ENCODE results near the gene LATS2. TPM values are rescaled to one million over a fixed set of nuclear protein-coding genes. Genes with fewer than 3 reads are reported as not detected.

LATS2 gene
- total RNA-seq, 2 experiments from 2014 or later: 0.99 to 1.0 TPM

- Mint-ChIP-seq H3K4me1 (no peaks in the 10 kb centered on the region), H3K27me3 (peaks cover 5% of the 10 kb centered on the region), H3K9me3 (no peaks in the 10 kb centered on the region), H3K4me3 (no peak overlapping the region), H3K36me3 (no peaks in the 10 kb centered on the region), H3K27ac (no peak overlapping the region)
- DNase-seq: no peak
Measured at GRCh38 chr13:21045100-21045499, 16.3 kb downstream of the LATS2 start.

- Mint-ChIP-seq H3K27me3 (peaks cover 5% of the 10 kb centered on the region), H3K36me3 (peaks cover 1% of the 10 kb centered on the region), H3K9me3 (no peaks in the 10 kb centered on the region), H3K4me3 (no peak overlapping the region), H3K4me1 (peaks cover 6% of the 10 kb centered on the region), H3K27ac (no peak overlapping the region)
- no peak for DNase-seq
Measured at GRCh38 chr13:21043898-21044297, 17.5 kb downstream of the LATS2 start.

- Mint-ChIP-seq H3K36me3 (peaks cover 1% of the 10 kb centered on the region), H3K4me3 (no peak overlapping the region), H3K27ac (no peak overlapping the region), H3K27me3 (peaks cover 3% of the 10 kb centered on the region), H3K4me1 (peaks cover 9% of the 10 kb centered on the region), H3K9me3 (no peaks in the 10 kb centered on the region)
- DNase-seq: no peak
Measured at GRCh38 chr13:21040120-21040826, 21.1 kb downstream of the LATS2 start.

- Mint-ChIP-seq H3K9me3 (no peaks in the 10 kb centered on the region), H3K27ac (peak overlapping the region; percentile 48), H3K4me1 (peaks cover 9% of the 10 kb centered on the region), H3K36me3 (peaks cover 1% of the 10 kb centered on the region), H3K4me3 (no peak overlapping the region), H3K27me3 (no peaks in the 10 kb centered on the region)
- DNase-seq: no peak
Measured at GRCh38 chr13:21039097-21039800, 22.1 kb downstream of the LATS2 start.

GRCh38 chr13:21037656-21038055 lies 23.7 kb downstream of the LATS2 start:
- no peak overlapping the region for H3K4me3 Mint-ChIP-seq
- no peaks in the 10 kb centered on the region for H3K9me3 Mint-ChIP-seq
- no peak overlapping the region for H3K27ac Mint-ChIP-seq
- DNase-seq: no peak
- H3K36me3 Mint-ChIP-seq: peaks cover 1% of the 10 kb centered on the region
- H3K4me1 Mint-ChIP-seq: peaks cover 9% of the 10 kb centered on the region
- no peaks in the 10 kb centered on the region for H3K27me3 Mint-ChIP-seq

- peaks cover 9% of the 10 kb centered on the region for H3K4me1 Mint-ChIP-seq
- no peak overlapping the region for H3K27ac Mint-ChIP-seq
- H3K36me3 Mint-ChIP-seq: peaks cover 1% of the 10 kb centered on the region
Measured at GRCh38 chr13:21035498-21035897, 25.9 kb downstream of the LATS2 start.

GRCh38 chr13:21034603-21035191 lies 26.7 kb downstream of the LATS2 start:
- DNase-seq: no peak
- Mint-ChIP-seq H3K27me3 (no peaks in the 10 kb centered on the region), H3K4me1 (peaks cover 9% of the 10 kb centered on the region)

More at GRCh38 chr13:21035498-21035897, 25.9 kb downstream of the LATS2 start:
- Mint-ChIP-seq H3K9me3 (no peaks in the 10 kb centered on the region), H3K4me3 (no peak overlapping the region), H3K27me3 (no peaks in the 10 kb centered on the region)
- no peak for DNase-seq

GRCh38 chr13:21033856-21034602 lies 27.4 kb downstream of the LATS2 start:
- no peak overlapping the region for H3K27ac Mint-ChIP-seq
- H3K4me1 Mint-ChIP-seq: peaks cover 4% of the 10 kb centered on the region
- H3K4me3 Mint-ChIP-seq: no peak overlapping the region
- no peaks in the 10 kb centered on the region for H3K27me3 Mint-ChIP-seq
- no peaks in the 10 kb centered on the region for H3K9me3 Mint-ChIP-seq
- DNase-seq: no peak
- no peaks in the 10 kb centered on the region for H3K36me3 Mint-ChIP-seq

More at GRCh38 chr13:21034603-21035191, 26.7 kb downstream of the LATS2 start:
- H3K27ac Mint-ChIP-seq: no peak overlapping the region
- no peak overlapping the region for H3K4me3 Mint-ChIP-seq
- H3K9me3 Mint-ChIP-seq: no peaks in the 10 kb centered on the region
- H3K36me3 Mint-ChIP-seq: peaks cover 1% of the 10 kb centered on the region

GRCh38 chr13:21033212-21033840 lies 28.1 kb downstream of the LATS2 start:
- no peak overlapping the region for H3K4me3 Mint-ChIP-seq
- H3K27me3 Mint-ChIP-seq: no peaks in the 10 kb centered on the region
- H3K4me1 Mint-ChIP-seq: no peaks in the 10 kb centered on the region
- H3K27ac Mint-ChIP-seq: no peak overlapping the region
- DNase-seq: no peak
- H3K36me3 Mint-ChIP-seq: no peaks in the 10 kb centered on the region
- no peaks in the 10 kb centered on the region for H3K9me3 Mint-ChIP-seq

GRCh38 chr13:21032656-21033055 lies 28.7 kb downstream of the LATS2 start:
- Mint-ChIP-seq H3K27me3 (no peaks in the 10 kb centered on the region), H3K9me3 (no peaks in the 10 kb centered on the region)

GRCh38 chr13:21031594-21032275 lies 29.7 kb downstream of the LATS2 start:
- DNase-seq: no peak
- no peak overlapping the region for H3K27ac Mint-ChIP-seq
- no peak overlapping the region for H3K4me3 Mint-ChIP-seq
- H3K4me1 Mint-ChIP-seq: no peaks in the 10 kb centered on the region
- H3K9me3 Mint-ChIP-seq: no peaks in the 10 kb centered on the region
- no peaks in the 10 kb centered on the region for H3K27me3 Mint-ChIP-seq
- no peaks in the 10 kb centered on the region for H3K36me3 Mint-ChIP-seq

More at GRCh38 chr13:21032656-21033055, 28.7 kb downstream of the LATS2 start:
- H3K27ac Mint-ChIP-seq: no peak overlapping the region
- no peak for DNase-seq
- no peak overlapping the region for H3K4me3 Mint-ChIP-seq
- no peaks in the 10 kb centered on the region for H3K4me1 Mint-ChIP-seq
- H3K36me3 Mint-ChIP-seq: no peaks in the 10 kb centered on the region

GRCh38 chr13:21025539-21025938 lies 35.8 kb downstream of the LATS2 start:
- no peak overlapping the region for H3K4me3 Mint-ChIP-seq
- H3K27me3 Mint-ChIP-seq: no peaks in the 10 kb centered on the region
- no peaks in the 10 kb centered on the region for H3K9me3 Mint-ChIP-seq
- DNase-seq: no peak
- H3K36me3 Mint-ChIP-seq: no peaks in the 10 kb centered on the region
- no peak overlapping the region for H3K27ac Mint-ChIP-seq
- no peaks in the 10 kb centered on the region for H3K4me1 Mint-ChIP-seq

GRCh38 chr13:21022056-21022979 lies 39.1 kb downstream of the LATS2 start:
- peaks cover 1% of the 10 kb centered on the region for H3K9me3 Mint-ChIP-seq
- no peak overlapping the region for H3K27ac Mint-ChIP-seq
- peaks cover 6% of the 10 kb centered on the region for H3K4me1 Mint-ChIP-seq
- H3K36me3 Mint-ChIP-seq: no peaks in the 10 kb centered on the region
- H3K27me3 Mint-ChIP-seq: no peaks in the 10 kb centered on the region
- no peak overlapping the region for H3K4me3 Mint-ChIP-seq
- DNase-seq: no peak

Data from activated naive CD8-positive, alpha-beta T cell treated with anti-CD3 and anti-CD28 coated beads for 36 hours (primary cell).